ENCODE measurements around the gene KCNK3. TPM values are rescaled to one million over a fixed set of nuclear protein-coding genes. Genes with fewer than 3 reads are reported as not detected.
A peak's percentile ranks its signal among the peaks of the same experiment; 100 is the strongest.

The KCNK3 gene
- total and polyA plus RNA-seq, 7 experiments from 2014 or later = not detected

DNA sequence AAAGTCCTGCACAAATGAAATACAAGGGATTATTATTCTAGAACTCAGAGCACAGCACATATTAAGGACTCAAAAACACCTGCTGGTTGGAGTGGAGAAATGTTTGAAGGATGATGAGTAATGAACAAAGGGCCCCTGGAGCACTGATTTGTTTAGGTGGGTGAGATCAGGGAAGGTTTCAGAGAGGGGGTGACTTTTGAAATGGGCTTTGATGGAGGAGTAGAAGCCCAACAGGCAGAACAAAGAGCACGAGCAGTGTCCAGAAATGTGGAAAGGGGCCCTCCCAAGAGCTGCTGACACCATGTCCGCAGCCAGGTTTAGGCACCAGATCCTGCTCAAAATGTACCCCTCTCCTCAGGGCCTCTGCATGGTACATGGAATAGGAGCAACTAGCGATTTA, 23.8 kb downstream of the KCNK3 start:
- ChIA-PET POLR2A (no interaction called here), CTCF (no interaction called here)
- no peaks in the 10 kb centered on the region for H3K27me3 ChIP-seq (ENCODE audit: control insufficient read depth in 2 of 2, insufficient read depth in 2 of 2, low read length in 2 of 2)
- ATAC-seq (no peak), DNase-seq (no peak)
- peaks cover 0 to 3% (median 0%) of the 10 kb centered on the region in 11 donors for H3K9me3 Mint-ChIP-seq
- no peaks in the 10 kb centered on the region for H3K36me3 ChIP-seq (ENCODE audit: control insufficient read depth in 2 of 3, insufficient read depth in 3 of 3, low read length in 3 of 3)
- H3K4me1 ChIP-seq (ENCODE audit: control insufficient read depth in 2 of 2, insufficient read depth in 2 of 2, low read length in 2 of 2) = no peaks in the 10 kb centered on the region
- no peaks in the 10 kb centered on the region for H3K4me1 Mint-ChIP-seq
- H3K4me3 ChIP-seq (ENCODE audit: low read length) = no peak overlapping the region
- no peak overlapping the region for H3K4me3 Mint-ChIP-seq
- H3K27ac ChIP-seq (ENCODE audit: low read depth, low read length) = no peak overlapping the region
- no peak overlapping the region for H3K27ac Mint-ChIP-seq
- no peaks in the 10 kb centered on the region for H3K36me3 Mint-ChIP-seq
- intact Hi-C loops (cut with micrococcal nuclease) = no loop called here
- no peaks in the 10 kb centered on the region for H3K9me3 ChIP-seq (ENCODE audit: control insufficient read depth in 2 of 3, low read length in 3 of 3)
- peaks cover 0 to 2% (median 0%) of the 10 kb centered on the region in 5 donors for H3K27me3 Mint-ChIP-seq

DNA sequence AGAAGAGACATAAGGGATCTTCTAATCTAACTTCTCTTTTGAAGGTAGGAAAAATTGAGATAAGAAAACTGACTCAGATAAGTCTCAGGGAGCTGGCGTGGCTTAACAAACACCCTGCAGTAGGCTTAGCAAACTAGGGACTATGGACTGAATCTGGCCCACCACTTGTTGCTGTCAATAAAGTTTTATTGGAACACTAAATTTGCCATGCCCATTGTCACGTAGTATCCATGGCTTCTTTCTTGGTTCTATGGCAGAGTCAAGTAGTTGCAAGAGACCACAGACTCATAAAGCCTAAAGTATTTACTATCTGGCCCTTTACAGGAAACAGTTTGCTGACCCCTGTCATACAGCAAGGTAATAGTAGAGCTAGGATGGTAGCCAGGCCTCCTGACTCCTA, 24.2 kb downstream of the KCNK3 start:
- DNase-seq = no peak
- Histone ChIP-seq H3K27me3 (ENCODE audit: control insufficient read depth in 2 of 2, insufficient read depth in 2 of 2, low read length in 2 of 2) (no peaks in the 10 kb centered on the region), H3K4me1 (ENCODE audit: control insufficient read depth in 2 of 2, insufficient read depth in 2 of 2, low read length in 2 of 2) (no peaks in the 10 kb centered on the region), H3K9me3 (ENCODE audit: control insufficient read depth in 2 of 3, low read length in 3 of 3) (no peaks in the 10 kb centered on the region), H3K4me3 (ENCODE audit: low read length) (no peak overlapping the region), H3K27ac (ENCODE audit: low read depth, low read length) (no peak overlapping the region), H3K36me3 (ENCODE audit: control insufficient read depth in 2 of 3, insufficient read depth in 3 of 3, low read length in 3 of 3) (no peaks in the 10 kb centered on the region)
- H3K9me3 Mint-ChIP-seq = peaks cover 0 to 3% (median 0%) of the 10 kb centered on the region in 11 donors
- no peak overlapping the region for H3K4me3 Mint-ChIP-seq
- no peak overlapping the region for H3K27ac Mint-ChIP-seq
- peaks cover 0 to 2% (median 0%) of the 10 kb centered on the region in 5 donors for H3K27me3 Mint-ChIP-seq
- intact Hi-C loops (cut with micrococcal nuclease) = no loop called here
- H3K36me3 Mint-ChIP-seq = no peaks in the 10 kb centered on the region
- CTCF ChIA-PET = no interaction called here
- POLR2A ChIA-PET = no interaction called here
- H3K4me1 Mint-ChIP-seq = no peaks in the 10 kb centered on the region
- no peak for ATAC-seq

DNA sequence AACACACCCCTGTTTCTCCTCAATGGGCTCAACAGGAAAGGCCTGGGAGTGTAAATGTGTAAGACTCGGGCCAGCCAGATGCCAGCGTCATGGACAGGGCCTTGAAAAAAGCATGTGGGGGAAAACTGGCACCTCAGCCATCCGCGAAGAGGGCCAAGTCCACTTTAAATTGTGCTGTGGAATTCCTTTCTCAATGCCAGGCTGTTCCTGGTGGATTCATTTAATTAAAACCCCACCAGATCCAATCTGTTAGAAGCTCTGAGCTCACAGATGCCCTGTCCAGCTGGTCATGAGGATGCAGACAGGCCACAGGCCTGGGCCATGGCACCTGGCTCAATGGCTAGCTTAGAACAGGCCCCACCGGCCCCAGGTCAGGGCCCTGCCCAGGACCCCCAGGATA, 24.8 kb downstream of the KCNK3 start:
- Histone ChIP-seq H3K4me3 (ENCODE audit: low read length) (no peak overlapping the region), H3K9me3 (ENCODE audit: control insufficient read depth in 2 of 3, low read length in 3 of 3) (no peaks in the 10 kb centered on the region), H3K4me1 (ENCODE audit: control insufficient read depth in 2 of 2, insufficient read depth in 2 of 2, low read length in 2 of 2) (no peaks in the 10 kb centered on the region), H3K36me3 (ENCODE audit: control insufficient read depth in 2 of 3, insufficient read depth in 3 of 3, low read length in 3 of 3) (no peaks in the 10 kb centered on the region), H3K27me3 (ENCODE audit: control insufficient read depth in 2 of 2, insufficient read depth in 2 of 2, low read length in 2 of 2) (no peaks in the 10 kb centered on the region), H3K27ac (ENCODE audit: low read depth, low read length) (no peak overlapping the region)
- ChIA-PET POLR2A (no interaction called here), CTCF (no interaction called here)
- ATAC-seq (no peak), DNase-seq (no peak)
- Mint-ChIP-seq H3K4me1 (no peaks in the 10 kb centered on the region), H3K27me3 (peaks cover 0 to 2% (median 0%) of the 10 kb centered on the region in 5 donors), H3K36me3 (no peaks in the 10 kb centered on the region), H3K4me3 (no peak overlapping the region), H3K9me3 (peaks cover 0 to 3% (median 0%) of the 10 kb centered on the region in 11 donors), H3K27ac (no peak overlapping the region)
- intact Hi-C loops (cut with micrococcal nuclease) = no loop called here

DNA sequence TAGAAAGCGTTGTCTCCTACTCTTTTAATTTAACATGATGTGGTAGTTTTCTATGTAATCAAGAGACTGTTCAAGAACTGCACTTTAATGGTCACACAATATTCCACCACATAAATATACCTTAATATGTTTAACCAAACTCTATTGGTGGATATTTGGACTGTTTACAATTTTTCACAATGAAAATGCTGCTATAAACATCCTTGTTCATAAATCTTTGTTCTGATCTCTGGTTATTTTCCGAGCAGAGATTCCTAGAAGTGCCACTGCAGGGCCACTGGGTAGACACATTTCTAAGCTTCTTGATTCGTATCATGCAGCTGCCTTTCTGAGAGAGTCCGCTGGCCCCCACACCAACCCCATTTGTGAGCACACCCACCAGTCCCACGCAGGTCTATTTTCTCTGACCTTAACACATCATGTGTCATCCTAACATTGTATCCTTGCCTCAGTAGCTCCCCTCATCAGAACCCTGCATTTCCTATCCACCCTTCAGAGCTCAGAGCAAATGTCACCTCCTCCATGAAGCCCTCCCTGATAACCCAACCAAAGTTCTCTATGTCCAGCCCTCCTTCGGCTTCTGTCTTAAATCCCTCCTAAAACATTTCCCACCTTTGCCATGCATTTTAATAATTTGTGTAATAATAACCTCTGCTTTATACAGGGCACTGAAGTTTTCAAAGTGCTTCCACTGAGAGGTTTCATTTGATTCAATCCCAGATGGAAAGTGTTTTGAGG, 26.6 kb downstream of the KCNK3 start:
- Histone ChIP-seq H3K4me3 (ENCODE audit: low read length) (no peak overlapping the region), H3K36me3 (ENCODE audit: control insufficient read depth in 2 of 3, insufficient read depth in 3 of 3, low read length in 3 of 3) (no peaks in the 10 kb centered on the region), H3K27ac (ENCODE audit: low read depth, low read length) (no peak overlapping the region), H3K4me1 (ENCODE audit: control insufficient read depth in 2 of 2, insufficient read depth in 2 of 2, low read length in 2 of 2) (no peaks in the 10 kb centered on the region), H3K9me3 (ENCODE audit: control insufficient read depth in 2 of 3, low read length in 3 of 3) (no peaks in the 10 kb centered on the region), H3K27me3 (ENCODE audit: control insufficient read depth in 2 of 2, insufficient read depth in 2 of 2, low read length in 2 of 2) (no peaks in the 10 kb centered on the region)
- Mint-ChIP-seq H3K36me3 (no peaks in the 10 kb centered on the region), H3K27me3 (peaks cover 0 to 2% (median 0%) of the 10 kb centered on the region in 5 donors), H3K9me3 (peaks cover 0 to 3% (median 0%) of the 10 kb centered on the region in 11 donors), H3K4me3 (no peak overlapping the region), H3K4me1 (no peaks in the 10 kb centered on the region), H3K27ac (peak overlapping the region in 1 of 9 donors; percentile 54)
- DNase-seq (no peak), ATAC-seq (no peak)
- intact Hi-C loops (cut with micrococcal nuclease) = no loop called here
- ChIA-PET POLR2A (interaction anchor here (0.6 kb wide), 1 partner anchor 19 kb away, joined by 3 read pairs; no protein-coding TSS in a partner anchor), CTCF (interaction anchor here (0.5 kb wide), 1 partner anchor 8 kb away, joined by 3 read pairs; no protein-coding TSS in a partner anchor)

DNA sequence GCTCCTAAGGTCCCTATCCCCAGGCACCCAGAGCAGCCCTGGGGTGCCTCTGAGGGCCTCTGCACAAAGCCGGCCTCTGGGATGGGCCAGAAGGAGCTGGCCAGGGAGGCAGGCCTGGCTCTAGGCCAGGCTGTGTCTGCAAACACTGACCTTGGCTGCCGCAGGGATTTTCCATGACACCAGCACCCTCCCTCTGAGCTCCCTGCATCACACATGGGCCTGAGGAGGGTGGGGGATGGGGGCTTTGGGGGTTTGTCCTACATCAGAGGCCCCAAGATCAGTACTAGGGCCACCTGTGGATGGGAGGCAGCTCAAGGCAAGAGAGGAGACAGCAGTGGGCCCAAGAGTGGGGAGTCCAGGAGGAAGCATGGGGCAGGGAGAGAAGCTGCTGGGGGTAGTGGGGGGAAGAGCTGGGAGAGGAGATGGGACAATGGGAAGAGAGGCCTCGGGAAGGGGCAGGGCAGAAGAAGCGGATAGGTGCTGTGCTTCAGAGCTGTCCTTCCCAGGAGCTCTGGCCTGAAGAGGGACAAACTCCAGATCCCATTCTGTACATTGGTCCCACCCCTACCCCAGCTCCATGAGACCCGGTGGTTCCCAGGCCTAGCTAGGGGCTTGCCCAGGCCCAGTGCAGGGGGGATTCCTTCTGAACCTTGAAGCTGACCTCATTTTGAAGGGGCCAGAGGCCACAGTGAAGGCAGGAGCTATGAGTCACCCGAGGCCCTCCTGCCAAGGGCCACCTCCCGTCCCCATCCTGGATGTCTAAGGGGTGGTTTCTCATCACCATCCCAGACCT, 28.0 kb downstream of the KCNK3 start:
- POLR2A ChIA-PET = interaction anchor here (0.6 kb wide), 1 partner anchor 79 kb away, joined by 5 read pairs; no protein-coding TSS in a partner anchor
- intact Hi-C loops (cut with micrococcal nuclease) = no loop called here
- CTCF ChIA-PET = no interaction called here

DNA sequence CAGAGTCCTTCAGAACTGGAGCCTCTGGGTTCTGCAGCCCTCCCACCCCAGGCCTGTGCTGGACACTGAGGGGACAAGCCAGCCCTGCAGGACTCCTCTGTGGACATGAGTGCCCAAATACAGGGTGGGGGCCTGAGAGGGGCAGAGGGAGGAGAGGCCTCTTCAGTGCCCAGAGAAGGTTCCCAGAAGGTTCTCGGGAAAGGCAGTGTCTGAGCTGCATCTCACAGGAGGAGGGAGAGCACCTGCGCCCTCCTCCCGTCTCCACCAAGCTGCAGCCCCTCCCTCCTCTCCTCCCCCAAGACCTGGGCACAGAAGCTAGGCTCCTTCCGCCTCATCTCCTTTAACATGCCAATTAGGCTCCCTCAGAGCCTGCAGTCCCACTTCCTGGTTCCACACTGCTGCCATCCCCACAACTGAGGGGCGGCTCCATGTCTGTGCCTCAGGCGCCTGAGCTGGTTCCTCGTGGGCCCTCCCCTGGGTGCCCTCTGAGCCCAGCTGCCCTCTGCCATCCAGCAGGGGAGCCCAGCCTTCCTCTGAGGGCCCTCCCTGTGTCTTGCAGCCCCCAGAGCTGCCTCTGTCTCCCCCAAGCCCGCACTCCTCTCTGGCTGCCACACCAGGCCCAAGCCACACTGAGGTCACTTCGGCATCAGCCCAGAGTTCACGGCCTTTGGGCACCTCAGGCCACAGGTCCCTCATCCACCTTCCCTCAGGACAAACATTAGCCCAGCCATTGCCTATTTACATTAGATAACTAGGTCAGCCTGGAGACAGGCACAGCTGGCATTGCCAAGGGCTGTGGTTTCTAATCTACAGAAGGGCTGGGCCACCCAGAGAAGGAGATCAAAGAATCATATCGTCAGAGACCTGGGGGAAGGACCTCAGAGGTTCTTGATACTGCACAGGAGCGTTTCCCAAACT, 28.9 kb downstream of the KCNK3 start:
- intact Hi-C loops (cut with micrococcal nuclease) = no loop called here
- POLR2A ChIA-PET = no interaction called here
- H3K27me3 ChIP-seq (ENCODE audit: control insufficient read depth in 2 of 2, insufficient read depth in 2 of 2, low read length in 2 of 2) = no peaks in the 10 kb centered on the region
- no peaks in the 10 kb centered on the region for H3K36me3 Mint-ChIP-seq
- H3K4me1 Mint-ChIP-seq = no peaks in the 10 kb centered on the region
- no peak overlapping the region for H3K4me3 Mint-ChIP-seq
- H3K4me3 ChIP-seq (ENCODE audit: low read length) = no peak overlapping the region
- no peak for ATAC-seq
- peaks cover 0 to 2% (median 0%) of the 10 kb centered on the region in 5 donors for H3K27me3 Mint-ChIP-seq
- no peak overlapping the region for H3K27ac Mint-ChIP-seq
- CTCF ChIA-PET = no interaction called here
- H3K27ac ChIP-seq (ENCODE audit: low read depth, low read length) = no peak overlapping the region
- no peaks in the 10 kb centered on the region for H3K9me3 ChIP-seq (ENCODE audit: control insufficient read depth in 2 of 3, low read length in 3 of 3)
- peaks cover 0 to 3% (median 0%) of the 10 kb centered on the region in 11 donors for H3K9me3 Mint-ChIP-seq
- H3K36me3 ChIP-seq (ENCODE audit: control insufficient read depth in 2 of 3, insufficient read depth in 3 of 3, low read length in 3 of 3) = no peaks in the 10 kb centered on the region
- no peak for DNase-seq
- H3K4me1 ChIP-seq (ENCODE audit: control insufficient read depth in 2 of 2, insufficient read depth in 2 of 2, low read length in 2 of 2) = no peaks in the 10 kb centered on the region

More for the DNA sequence above, 28.0 kb downstream of the KCNK3 start:
- Histone ChIP-seq H3K4me1 (ENCODE audit: control insufficient read depth in 2 of 2, insufficient read depth in 2 of 2, low read length in 2 of 2) (no peaks in the 10 kb centered on the region), H3K4me3 (ENCODE audit: low read length) (no peak overlapping the region), H3K27ac (ENCODE audit: low read depth, low read length) (no peak overlapping the region), H3K27me3 (ENCODE audit: control insufficient read depth in 2 of 2, insufficient read depth in 2 of 2, low read length in 2 of 2) (no peaks in the 10 kb centered on the region), H3K36me3 (ENCODE audit: control insufficient read depth in 2 of 3, insufficient read depth in 3 of 3, low read length in 3 of 3) (no peaks in the 10 kb centered on the region), H3K9me3 (ENCODE audit: control insufficient read depth in 2 of 3, low read length in 3 of 3) (no peaks in the 10 kb centered on the region)
- no peak for ATAC-seq
- Mint-ChIP-seq H3K27me3 (peaks cover 0 to 2% (median 0%) of the 10 kb centered on the region in 5 donors), H3K4me1 (no peaks in the 10 kb centered on the region), H3K36me3 (no peaks in the 10 kb centered on the region), H3K27ac (no peak overlapping the region), H3K4me3 (no peak overlapping the region), H3K9me3 (peaks cover 0 to 3% (median 0%) of the 10 kb centered on the region in 11 donors)
- no peak for DNase-seq
